OCI-LY7 (cell line): ENCODE data around the gene NSD1. TPM values are rescaled to one million over a fixed set of nuclear protein-coding genes. Genes with fewer than 3 reads are reported as not detected.

Experiments
- BruUV-seq: library from RNA; stranded (reverse); fragments of 400-500 nt; replicated peaks from 2 replicates; lab custom pipeline; 2021; lab: Mats Ljungman, UMichigan
- CTCF ChIA-PET: fragments of 300-600 bp; sonication (Branson Sonifier 250); formaldehyde crosslinking; loops from one replicate; lab custom pipeline; 2022; ENCODE audit warnings: antibody characterized with exemption; ENCODE audit not compliant: unreplicated experiment; lab: Charles Lee
- POLR2A ChIA-PET: fragments of 300-600 bp; sonication (Branson Sonifier 250); formaldehyde crosslinking; loops from one replicate; lab custom pipeline; 2022; ENCODE audit warnings: antibody characterized with exemption; lab: Charles Lee
- DNase-seq: peaks from one replicate; pipeline ENCODE4 v3.0.0-alpha.2; 2015; ENCODE audit warnings: low spot score
- H2AFZ ChIP-seq: fragments of 200-600 bp; sonication (generic), shearing (Covaris generic); 2 replicates; pipeline ENCODE4 v1.6.1; 2014; ENCODE audit warnings: mild to moderate bottlenecking, antibody characterized with exemption, low read length, moderate library complexity
- H3K27ac ChIP-seq: fragments of 200-600 bp; sonication (generic); 2 replicates; pipeline ENCODE4 v1.5.1; 2014; ENCODE audit warnings: mixed run types, low read depth, mild to moderate bottlenecking, moderate library complexity, low read length, inconsistent platforms; ENCODE audit not compliant: poor library complexity, severe bottlenecking
- H3K36me3 ChIP-seq: fragments of 200-600 bp; sonication (generic); 2 replicates; pipeline ENCODE4 v1.6.1; 2014; ENCODE audit warnings: mild to moderate bottlenecking, antibody characterized with exemption, low read length, moderate library complexity, mixed read lengths; ENCODE audit not compliant: insufficient read depth
- H3K4me1 ChIP-seq: fragments of 200-600 bp; sonication (generic); 2 replicates; pipeline ENCODE4 v1.5.1; 2014; ENCODE audit warnings: mild to moderate bottlenecking, low read length; ENCODE audit not compliant: insufficient read depth, poor library complexity, severe bottlenecking
- H3K4me2 ChIP-seq: fragments of 200-600 bp; sonication (generic); 2 replicates; pipeline ENCODE4 v1.6.1; 2014; ENCODE audit warnings: mild to moderate bottlenecking, low read length
- H3K4me3 ChIP-seq: fragments of 200-600 bp; sonication (generic); 2 replicates; pipeline ENCODE4 v1.5.1; 2014; ENCODE audit warnings: mild to moderate bottlenecking, low read depth, low read length; ENCODE audit not compliant: poor library complexity, severe bottlenecking
- H3K79me2 ChIP-seq: fragments of 200-600 bp; sonication (generic); 2 replicates; pipeline ENCODE4 v1.6.1; 2016; ENCODE audit warnings: low read depth, mild to moderate bottlenecking, low read length, moderate library complexity, mixed read lengths; ENCODE audit not compliant: insufficient read depth
- H3K9me2 ChIP-seq: fragments of 200-600 bp; sonication (generic); 2 replicates; pipeline ENCODE4 v1.6.1; 2016; ENCODE audit warnings: mild to moderate bottlenecking, low read length, mixed read lengths; ENCODE audit not compliant: insufficient read depth
- H3K9me3 ChIP-seq: fragments of 200-600 bp; sonication (generic); 2 replicates; pipeline ENCODE4 v1.6.1; 2014; ENCODE audit warnings: mild to moderate bottlenecking, mixed run types, low read length, mixed read lengths
- H4K20me1 ChIP-seq: fragments of 200-600 bp; sonication (generic); 2 replicates; pipeline ENCODE4 v1.6.1; 2014; ENCODE audit warnings: mild to moderate bottlenecking, antibody characterized with exemption, low read length, moderate library complexity, mixed read lengths; ENCODE audit not compliant: insufficient read depth
- CTCF ChIP-seq: fragments of 200-600 bp; sonication (generic); conservative IDR thresholded peaks from 2 replicates; pipeline ENCODE4 v1.5.1; 2014; ENCODE audit warnings: mild to moderate bottlenecking, antibody characterized with exemption, low read length, moderate library complexity, mixed read lengths
- EZH2phosphoT487 ChIP-seq: fragments of 200-600 bp; sonication (generic); IDR thresholded peaks from 2 replicates; pipeline ENCODE4 v1.6.1; 2018; ENCODE audit warnings: low read depth, borderline replicate concordance, mild to moderate bottlenecking, mixed run types, antibody characterized with exemption, low read length, moderate library complexity, mixed read lengths
- intact Hi-C: fragments of 100-400 bp; cut with micrococcal nuclease; formaldehyde crosslinking; loops from one replicate; pipeline ENCODE4 v1.10.0; 2022; ENCODE audit not compliant: unreplicated experiment
- total RNA-seq, 2 experiments: library from RNA; depleted of rRNA in 1 of 2; stranded (reverse); fragments of >200 nt in 1 of 2; shearing (Covaris generic) in 1 of 2; gene quantifications; 2 replicates each; pipeline ENCODE4 v1.2.3, GENCODE V29; 2014 to 2022

The NSD1 gene
- total RNA-seq, 2 experiments from 2014 or later = 64.3 to 142 TPM

GRCh38 chr5:177098120-177098469, 35.5 kb upstream of the NSD1 start:
- intact Hi-C loops = no loop called here
- no peaks in the 10 kb centered on the region for H3K9me2 ChIP-seq
- ChIA-PET CTCF (no interaction called here), POLR2A (no interaction called here)
- H4K20me1 ChIP-seq = no peaks in the 10 kb centered on the region
- no peak overlapping the region for H3K27ac ChIP-seq
- no peak for DNase-seq
- no peaks in the 10 kb centered on the region for H3K9me3 ChIP-seq
- no TSS peak for BruUV-seq
- H3K4me3 ChIP-seq = no peak overlapping the region
- no peak overlapping the region for H2AFZ ChIP-seq
- TF ChIP-seq EZH2phosphoT487 = no peak
- TF ChIP-seq CTCF = no peak
- H3K4me2 ChIP-seq = no peak overlapping the region
- H3K79me2 ChIP-seq = no peaks in the 10 kb centered on the region
- H3K4me1 ChIP-seq = peaks cover 5% of the 10 kb centered on the region
- no peaks in the 10 kb centered on the region for H3K36me3 ChIP-seq

- Histone ChIP-seq H3K79me2 (no peaks in the 10 kb centered on the region), H3K4me1 (peaks cover 5% of the 10 kb centered on the region), H3K4me3 (no peak overlapping the region), H2AFZ (no peak overlapping the region), H3K9me3 (no peaks in the 10 kb centered on the region), H3K4me2 (no peak overlapping the region), H3K27ac (no peak overlapping the region), H3K36me3 (no peaks in the 10 kb centered on the region), H4K20me1 (no peaks in the 10 kb centered on the region), H3K9me2 (no peaks in the 10 kb centered on the region)
- ChIA-PET POLR2A (interaction anchor here (0.6 kb wide), 1 partner anchor 413 kb away, joined by 3 read pairs; no protein-coding TSS in a partner anchor), CTCF (no interaction called here)
- no TSS peak for BruUV-seq
- intact Hi-C loops = no loop called here
- TF ChIP-seq EZH2phosphoT487 = no peak
- TF ChIP-seq CTCF = no peak
- no peak for DNase-seq
Measured at GRCh38 chr5:177098470-177099141, 35.0 kb upstream of the NSD1 start.

GRCh38 chr5:177099422-177100093, 34.0 kb upstream of the NSD1 start:
- TF ChIP-seq CTCF (no peak), EZH2phosphoT487 (no peak)
- H3K4me3 ChIP-seq = no peak overlapping the region
- H3K9me3 ChIP-seq = no peaks in the 10 kb centered on the region
- no peak overlapping the region for H3K27ac ChIP-seq
- peaks cover 5% of the 10 kb centered on the region for H3K4me1 ChIP-seq
- H4K20me1 ChIP-seq = no peaks in the 10 kb centered on the region
- ChIA-PET POLR2A (no interaction called here), CTCF (no interaction called here)
- intact Hi-C loops = no loop called here
- H2AFZ ChIP-seq = no peak overlapping the region
- peak; percentile 49 for DNase-seq
- no TSS peak for BruUV-seq
- H3K9me2 ChIP-seq = no peaks in the 10 kb centered on the region
- H3K4me2 ChIP-seq = no peak overlapping the region
- H3K36me3 ChIP-seq = no peaks in the 10 kb centered on the region
- no peaks in the 10 kb centered on the region for H3K79me2 ChIP-seq
